ENCODE results near the gene PCYT2.
"Not testable (repeated sequence)": the region's sequence is repeated elsewhere in the genome, so short reads cannot be mapped to it uniquely, and the experiment has no call there.

Gene PCYT2

DNA sequence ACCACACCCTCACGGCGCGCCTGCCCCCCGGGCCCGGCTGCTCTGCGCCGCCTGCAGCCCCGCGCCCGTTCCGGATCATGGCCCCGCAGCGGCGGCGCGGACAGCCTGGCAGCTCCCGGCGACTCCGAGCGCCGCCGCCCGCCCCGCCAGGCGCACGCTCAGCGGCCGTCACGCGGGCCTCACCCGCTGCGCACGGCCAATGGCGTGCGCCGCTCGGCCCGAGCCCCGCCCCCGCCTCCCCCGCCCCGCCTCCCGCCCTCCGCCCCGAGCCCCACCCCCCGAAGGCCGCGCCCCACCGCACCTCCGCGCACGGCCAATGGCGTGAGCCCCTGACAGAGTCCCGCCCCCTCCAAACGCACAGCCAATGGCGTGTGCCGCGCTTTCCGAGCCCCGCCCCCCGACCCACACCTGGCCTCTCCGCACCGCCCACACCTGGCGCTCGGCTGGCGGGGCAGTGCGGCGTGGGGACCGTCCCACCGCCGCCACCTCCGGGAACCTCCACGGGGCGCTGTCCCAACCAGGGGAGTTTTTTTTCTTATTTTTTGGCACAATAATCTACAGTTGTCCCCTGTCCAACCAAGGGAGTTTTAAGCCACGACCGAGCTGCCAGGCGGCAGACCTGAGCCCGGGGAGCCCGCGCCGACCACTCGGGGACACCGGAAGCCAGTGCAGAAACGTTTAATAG, at the start of gene PCYT2:
TSS of gene PCYT2 (minus strand) at position 123 of the 685 bp plus-strand sequence. CDS start at position 79, 44 bp downstream.
- DNase-seq = peak; percentile 43

DNA sequence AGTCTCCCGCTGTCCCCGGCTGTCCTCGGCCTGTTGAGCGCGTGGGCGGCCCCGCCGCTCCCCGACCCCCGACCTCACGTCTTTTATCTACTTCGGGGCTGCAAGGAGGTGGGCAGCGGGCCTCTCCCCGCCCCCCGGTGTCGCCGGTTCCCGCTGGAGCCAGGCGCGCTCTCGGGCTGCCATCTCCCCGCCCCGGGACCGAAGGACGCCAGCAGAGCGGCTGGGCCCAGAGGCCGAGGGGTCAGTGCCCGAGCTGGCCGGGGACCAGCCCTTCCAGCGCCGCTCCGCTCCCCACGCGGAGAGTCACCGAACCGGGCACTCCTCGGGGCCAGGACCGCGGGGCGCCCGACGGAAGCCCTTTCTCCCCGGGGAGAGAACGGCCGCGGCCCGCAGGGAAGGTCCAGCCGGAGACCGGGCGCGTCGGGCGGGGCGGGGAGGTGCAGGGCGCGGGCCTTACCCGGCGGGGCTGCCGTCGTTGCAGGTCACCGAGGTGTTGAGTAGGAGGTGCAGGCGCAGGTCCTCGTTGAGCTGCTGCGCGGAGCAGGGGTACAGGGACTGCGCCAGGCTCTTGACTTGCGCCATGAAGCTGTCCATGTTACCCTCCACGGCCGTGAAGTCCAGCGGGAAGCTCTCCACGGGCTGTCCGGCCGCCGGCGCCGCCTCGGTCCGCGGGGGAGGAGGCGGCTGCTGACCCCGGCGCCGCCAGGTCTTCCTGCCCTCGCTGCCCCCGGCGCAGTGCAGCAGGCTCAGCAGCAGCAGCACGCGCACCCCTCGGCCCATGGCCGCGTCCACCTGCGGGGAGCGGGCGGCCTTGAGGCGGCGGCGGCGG, 49.1 kb upstream of the PCYT2 start:
- DNase-seq = no peak

DNA sequence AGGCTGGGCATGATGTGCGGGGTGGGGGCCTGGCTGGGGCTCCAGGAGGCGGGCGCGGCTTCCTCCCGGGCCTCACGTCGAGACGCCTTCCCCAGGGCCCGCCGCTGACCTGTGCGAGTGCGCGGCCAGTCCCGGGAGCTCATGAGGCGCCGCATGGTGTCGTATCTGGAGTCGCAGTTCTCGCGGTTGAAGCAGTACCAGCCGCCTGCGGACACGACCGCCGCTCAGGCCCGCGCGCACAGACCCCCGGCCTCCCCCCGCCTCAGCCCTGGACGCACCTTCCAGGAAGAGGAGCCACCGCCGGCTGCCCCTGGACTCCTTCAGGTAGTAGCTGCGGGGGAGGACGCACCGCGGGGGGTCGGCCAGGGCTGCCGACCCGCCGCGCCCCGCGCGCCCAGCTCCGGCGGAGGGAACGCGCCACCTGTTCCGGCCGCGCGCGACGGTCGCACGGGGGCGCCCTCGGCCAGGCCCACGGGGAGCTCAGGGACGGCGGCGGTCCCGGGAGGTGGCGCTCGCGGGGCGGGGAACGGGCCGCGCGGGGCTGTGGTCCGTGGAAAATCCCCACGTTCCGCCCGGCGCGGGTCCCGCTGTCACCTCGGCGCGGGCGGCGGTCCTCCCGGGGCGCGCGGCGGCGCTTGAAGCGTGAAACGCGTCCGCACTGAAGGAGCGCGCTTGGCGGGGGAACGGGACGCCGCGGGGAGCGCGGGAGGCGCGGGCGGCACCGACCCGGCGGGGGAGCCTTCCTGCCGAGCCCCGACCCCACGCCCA, 48.3 kb upstream of the PCYT2 start:
- peak; percentile 28 for DNase-seq

DNA sequence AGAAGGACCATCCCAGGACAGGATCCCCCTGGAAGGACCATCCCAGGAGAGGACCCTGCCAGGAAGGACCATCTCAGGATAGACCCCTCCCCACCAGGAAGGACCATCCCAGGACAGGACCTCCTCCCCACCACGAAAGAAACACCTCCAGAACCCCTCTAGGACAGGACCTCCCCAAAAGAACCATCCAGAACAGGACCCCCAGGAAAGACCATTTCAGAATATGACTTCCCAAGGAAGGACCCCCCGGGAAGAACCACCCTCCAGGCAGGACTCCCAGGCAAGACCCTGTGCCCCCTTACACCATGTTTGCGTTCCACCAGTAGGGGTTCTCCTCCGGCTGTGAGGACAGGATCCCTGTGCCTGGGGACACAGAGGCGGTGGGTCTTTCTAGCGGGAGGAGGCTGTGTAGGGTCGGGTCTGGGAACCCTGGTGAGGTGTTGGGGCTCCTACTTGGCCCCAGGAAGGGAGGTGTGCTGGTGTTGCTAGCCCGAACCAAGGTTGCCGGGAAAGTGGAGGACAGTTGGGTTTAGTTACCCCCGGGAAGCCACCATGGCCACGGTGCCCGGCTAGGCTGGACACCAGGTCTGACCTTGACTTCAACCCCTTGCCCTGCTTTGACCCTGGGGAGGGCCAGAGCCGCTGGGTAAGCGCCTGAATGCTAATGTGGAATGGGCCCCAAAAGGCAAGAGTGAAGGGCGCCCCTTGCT, 47.6 kb upstream of the PCYT2 start:
- DNase-seq = no peak

DNA sequence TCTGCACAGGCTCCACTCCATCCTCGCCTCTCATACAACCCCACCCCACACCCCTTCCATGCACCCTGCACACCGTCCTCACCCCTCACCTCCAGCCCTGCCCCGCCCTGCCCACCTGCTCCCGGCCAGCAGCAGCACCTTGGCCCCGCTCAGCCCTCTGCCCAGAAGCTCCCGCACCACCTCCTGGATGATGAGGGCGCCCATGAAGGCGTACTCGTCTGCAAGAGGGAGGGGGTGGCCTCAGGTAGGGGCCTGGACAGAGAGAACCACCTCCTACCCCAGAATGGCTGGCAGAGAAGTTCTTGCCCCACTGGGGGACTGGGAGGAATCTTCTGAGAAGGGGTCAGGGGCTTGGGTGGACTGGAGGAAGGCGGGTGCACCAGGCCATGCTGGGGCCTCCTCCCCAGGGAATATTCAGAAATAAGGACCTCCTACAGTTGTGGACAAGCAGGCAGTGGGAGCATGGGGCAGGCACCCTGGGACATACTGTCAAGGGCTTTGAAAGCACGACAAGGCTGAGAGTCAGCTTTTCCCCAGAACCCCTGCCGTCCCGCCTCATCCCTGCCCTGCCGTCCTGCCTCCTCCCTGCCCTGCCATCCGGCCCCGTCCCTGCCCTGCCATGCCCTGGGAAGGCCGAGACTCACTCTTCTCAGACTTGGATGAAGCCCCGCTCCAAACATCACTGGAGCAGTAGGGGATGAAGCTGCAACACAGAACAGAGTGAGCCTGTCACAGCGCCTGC, 46.7 kb upstream of the PCYT2 start:
- no peak for DNase-seq

DNA sequence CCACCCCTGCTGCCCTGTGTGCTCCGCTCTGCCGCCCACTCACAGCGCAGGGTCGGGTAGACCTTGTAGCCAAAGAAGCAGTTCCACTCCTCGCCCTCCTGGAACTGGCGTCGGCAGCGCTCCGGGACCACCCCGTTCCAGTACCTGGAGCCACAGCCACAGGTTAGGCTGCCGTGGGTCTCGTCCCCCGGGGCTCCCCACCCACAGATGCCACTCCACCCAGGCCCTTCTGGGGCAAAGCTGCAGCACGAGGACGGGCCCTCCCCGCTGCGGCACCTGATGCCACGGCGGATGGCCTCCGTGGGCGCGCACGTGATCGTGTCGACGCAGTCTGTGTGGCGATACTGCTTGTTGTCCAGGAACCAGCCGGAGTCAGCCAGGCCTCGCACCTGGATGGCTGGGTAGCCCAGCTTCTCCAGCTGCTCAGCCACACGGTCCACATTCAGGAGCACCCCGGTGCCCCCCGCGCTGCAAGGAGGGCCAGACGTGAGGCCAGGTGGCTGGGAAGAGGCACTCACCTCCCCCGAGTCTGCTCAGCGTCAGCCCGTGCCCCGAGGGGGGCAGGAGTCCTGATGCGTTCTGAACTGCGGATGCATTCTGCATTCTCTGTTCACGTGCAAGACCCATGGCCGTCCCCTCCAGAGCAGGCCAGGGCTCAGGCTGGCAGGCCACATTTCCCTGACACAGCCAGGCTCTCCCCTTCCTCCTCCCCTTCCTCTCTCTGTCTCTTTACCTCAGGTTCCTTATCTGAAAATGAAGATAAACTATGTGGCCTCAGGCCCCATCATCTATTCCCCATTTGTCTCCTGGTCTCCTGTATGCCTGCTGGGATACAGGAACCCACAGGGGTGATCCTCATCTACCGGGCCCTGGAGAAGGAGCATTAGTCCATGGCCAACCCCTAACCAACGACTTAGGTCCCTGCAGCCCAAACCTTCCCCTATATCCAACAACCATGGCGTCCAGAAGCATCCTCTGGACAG, 45.7 kb upstream of the PCYT2 start:
- DNase-seq = no peak

DNA sequence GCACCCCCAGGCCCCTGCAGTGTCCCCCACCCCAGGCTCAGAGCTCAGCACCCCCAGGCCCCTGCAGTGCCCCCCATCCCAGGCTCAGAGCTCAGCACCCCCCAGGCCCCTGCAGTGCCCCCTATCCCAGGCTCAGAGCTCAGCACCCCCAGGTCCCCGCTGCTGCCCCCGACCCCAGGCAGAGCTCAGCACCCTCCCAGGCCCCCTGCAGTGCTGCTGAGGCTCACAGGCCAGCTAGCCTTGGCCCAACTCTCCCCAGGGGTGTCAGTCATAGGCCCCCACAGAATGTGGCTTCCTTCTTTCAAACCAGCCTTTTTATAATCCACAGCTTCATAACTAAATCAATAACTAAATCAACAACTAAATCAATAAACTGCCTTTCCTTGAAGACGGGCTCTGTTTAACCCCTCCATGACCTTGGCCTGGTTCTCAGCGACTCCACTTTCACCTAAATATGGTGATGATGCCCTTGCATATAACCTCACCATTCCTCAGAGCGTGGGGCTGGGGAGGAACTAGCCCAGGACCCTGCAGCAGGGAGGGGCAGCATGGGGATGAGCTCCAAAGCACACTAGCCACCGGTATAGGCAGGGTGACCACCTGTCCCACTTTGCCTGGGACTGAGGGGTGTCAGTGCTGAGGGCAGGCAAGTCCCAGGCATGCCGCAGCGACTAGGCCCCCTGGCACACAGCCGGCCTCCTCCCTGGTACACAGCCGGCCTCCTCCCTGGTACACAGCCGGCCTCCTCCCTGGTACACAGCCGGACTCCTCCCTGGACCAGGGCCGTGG, 44.8 kb upstream of the PCYT2 start:
- DNase-seq = no peak

DNA sequence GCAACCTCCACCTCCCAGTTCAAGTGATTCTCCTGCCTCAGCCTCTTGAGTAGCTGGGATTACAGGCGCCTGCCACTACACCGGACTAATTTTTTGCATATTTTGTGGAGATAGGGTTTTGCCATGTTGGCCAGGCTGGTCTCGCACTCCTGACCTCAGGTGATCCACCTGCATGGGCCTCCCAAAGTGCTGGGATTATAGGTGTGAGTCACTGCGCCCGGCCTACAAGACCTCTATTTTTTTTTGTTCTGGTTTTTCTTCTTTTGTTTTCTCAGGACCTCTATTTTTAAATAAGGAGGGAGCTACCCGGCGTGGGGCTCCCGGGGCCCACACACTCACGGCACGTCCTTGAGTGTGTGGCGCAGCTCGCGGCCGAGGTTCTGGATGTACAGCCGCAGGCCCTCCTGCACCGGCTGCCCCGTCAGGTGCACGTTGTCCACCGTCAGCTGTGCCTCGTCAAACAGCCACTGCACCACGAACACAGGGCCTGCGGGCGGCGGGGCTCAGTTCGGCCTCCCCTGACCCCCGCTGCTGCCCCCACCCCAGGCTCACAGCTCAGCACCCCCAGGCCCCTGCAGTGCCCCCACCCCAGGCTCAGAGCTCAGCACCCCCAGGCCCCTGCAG, 44.0 kb upstream of the PCYT2 start:
- no peak for DNase-seq

DNA sequence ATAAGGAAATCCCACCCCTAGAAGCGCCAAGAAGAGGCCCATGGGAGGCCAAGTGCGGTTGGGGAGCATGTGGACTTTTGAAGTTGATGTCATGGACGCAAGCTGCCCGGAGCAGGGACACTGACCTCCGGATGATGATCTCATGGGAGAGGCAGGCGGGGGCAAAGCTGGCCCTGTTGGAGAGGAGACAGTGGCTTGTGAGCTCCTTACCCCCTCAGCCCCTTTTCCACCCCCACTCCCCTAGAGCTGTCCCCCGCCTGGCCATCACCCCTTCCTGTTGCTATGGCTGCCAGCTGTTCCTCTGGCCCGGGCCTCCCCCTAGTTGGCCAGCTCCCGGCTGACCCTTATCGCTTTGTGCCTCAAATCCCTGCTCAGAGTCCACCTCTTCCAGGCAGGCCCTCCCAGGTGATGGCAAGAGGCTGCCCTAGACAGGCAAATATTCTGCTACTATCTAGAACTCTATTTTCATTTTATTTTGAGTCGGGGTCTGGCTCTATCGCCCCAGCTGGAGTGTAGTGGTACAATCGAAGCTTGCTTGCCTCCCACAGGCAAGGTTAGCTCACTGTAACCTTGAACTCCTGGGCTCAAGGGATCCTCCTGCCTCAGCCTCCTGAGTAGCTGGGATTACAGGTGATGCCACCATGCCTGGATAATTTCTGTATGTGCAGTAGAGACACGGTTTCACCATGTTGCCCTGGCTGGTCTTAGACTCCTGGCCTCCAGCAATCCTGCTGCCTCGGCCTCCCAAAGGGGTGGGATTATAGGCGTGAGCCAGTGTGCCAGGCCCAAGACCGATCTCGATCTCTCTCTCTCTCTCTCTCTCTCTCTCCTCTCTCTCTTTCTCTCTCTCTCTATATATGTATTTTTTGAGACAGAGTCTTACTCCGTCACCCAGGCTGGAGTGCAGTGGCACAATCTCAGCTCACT, 43.2 kb upstream of the PCYT2 start:
- DNase-seq = no peak

DNA sequence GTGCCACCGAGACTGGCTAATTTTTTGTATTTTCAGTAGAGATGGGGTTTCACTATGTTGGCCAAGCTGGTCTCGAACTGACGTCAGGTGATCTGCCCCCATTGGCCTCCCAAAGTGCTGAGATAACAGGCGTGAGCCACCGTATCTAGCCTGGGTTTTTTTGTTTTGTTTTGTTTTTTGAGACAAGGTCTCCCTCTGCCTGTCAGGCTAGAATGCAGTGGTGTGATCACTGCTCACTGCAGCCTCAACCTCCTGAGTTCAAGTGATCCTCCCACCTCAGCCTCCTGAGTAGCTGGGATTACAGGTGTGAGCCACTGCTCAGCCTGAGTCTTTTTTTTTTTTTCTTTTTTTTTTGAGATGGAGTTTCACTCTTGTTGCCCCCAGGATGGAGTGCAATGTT, 42.2 kb upstream of the PCYT2 start:
- DNase-seq = not testable (repeated sequence)

DNA sequence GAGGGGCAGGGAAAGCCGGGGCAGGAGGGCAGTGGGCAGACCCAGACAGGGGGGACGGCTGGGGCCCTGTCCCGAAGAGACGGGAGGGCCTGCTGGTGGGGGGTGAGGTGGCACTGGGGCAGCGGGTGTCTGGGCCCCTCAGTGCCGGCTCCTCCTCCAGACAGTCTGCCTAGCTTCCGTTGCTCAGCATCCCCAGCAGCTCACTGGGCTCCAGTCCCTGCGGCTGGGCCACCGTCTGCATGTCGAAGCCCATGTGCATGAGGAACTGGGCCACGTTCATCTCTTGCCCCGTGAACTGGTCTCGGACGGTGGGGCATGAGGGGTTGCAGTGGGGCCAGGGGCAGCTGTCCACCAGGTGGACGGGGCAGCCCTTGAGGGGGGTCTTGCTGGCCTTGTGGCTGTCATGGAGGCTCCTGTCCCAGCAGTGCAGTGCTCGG, 41.6 kb upstream of the PCYT2 start:
- DNase-seq = no peak

DNA sequence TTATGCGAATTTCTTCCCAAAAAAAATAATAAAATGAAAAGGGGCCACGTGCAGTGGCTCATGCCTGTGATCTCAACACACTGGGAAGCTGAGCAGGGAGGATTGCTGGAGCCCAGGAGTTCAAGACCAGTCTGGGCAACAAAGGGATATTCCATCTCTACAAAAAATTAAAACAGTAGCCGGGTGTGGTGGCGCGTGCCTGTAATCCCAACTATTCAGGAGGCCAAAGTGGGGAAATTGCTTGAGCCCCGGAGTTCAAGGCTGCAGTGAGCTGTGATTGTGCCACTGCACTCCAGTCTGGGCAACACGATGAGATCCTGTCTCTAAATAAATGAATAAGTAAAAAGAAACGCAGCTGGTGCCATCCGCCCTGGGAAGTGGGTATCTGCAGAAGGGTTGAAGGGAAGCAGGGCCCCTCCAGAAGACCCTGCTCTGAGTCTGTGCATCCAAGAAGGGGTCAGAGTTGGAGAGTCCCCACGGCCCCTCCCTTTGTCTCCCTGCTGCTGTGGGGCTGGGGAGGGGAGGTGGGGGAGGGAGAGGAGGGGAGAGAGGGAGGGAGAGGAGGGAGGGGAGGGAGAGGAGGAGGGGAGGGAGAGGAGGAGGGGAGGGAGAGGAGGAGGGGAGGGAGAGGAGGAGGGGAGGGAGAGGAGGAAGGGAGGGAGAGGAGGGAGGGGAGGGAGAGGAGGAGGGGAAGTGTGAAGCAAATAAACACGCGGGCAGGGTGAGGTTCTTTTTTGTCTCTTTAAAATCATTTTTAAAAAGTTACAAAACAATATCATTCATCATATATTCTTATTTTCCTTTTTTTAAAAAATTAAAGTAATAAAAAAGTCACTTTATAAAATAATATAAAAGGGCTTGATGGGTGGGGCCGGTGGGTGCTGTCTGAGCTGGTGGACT, 40.8 kb upstream of the PCYT2 start:
- DNase-seq = no peak

DNA sequence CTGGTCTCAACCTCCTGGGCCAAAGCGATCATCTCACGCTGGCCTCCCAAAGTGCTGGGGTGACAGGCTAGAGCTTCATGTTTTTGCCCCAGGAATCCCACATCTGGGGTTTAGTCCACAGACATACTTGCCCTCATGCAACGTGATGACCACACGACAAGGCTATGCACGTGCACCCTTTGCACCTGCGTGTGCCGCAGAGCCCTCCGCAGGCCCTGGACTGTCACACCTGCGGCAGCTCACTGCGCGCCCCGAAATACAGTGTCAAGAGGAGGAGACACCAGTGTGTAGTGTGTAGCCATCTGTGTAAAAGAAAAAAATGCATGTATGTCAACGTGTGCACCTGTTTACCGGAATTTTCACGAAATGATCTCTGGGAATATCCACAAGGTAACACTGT, 39.3 kb upstream of the PCYT2 start:
- DNase-seq = no peak

DNA sequence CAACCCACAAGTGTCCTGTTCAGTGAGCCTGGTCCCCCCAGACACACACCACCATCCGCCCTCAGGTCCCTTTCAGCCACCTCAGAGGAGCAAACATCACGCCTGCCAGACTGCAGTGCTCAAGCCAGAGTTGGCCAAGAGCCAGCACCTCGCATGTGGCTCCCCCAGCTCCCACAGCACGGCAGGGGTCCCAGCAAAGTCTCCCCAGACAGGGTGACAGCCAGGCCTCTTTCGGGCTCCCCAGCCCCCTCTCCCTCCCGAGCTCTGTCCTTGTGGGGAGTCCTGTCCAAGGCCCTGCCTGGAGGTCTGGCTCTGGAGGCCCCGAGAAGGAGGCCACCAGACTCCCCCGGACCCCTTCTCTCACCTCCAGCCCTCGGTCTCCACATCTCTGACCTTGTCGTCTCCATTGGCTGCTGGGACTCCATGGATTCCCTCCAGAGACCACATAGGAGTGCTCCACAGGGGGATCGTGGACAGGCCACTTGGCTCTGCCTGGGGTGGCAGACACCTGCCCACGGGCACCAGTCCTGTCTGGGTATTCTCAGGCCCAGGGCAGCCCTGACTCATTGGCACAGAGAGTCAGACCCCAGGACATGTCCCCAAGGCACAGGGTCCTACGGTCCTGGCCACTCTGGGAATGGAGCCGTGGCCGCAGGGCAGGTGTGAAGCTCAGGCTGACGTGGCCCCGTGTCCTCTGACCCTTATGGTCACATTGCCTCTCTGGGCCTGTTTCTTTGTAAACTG, 37.6 kb upstream of the PCYT2 start:
- no peak for DNase-seq

DNA sequence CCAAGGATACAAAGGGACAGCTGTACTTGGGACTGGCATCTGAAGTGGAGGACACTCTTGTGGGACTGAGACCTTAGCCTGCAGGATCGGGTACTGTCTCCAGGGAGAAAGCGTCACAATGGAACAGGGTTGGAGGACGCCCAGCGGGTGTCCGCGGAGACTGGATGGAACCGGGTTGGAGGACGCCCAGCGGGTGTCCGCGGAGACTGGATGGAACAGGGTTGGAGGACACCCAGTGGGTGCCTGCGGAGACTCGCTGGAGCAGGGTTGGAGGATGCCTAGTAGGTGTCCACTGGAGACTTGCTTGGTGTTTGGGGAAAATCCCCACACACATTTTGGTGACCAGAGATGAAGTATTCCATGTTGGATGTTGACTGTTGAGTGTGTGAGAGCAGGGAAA, 36.0 kb upstream of the PCYT2 start, which contains the start of gene MYADML2:
TSS of gene MYADML2 (minus strand) at position 45 of the 400 bp plus-strand sequence. CDS start 5,492 bp downstream, outside the sequence.
- DNase-seq = no peak

DNA sequence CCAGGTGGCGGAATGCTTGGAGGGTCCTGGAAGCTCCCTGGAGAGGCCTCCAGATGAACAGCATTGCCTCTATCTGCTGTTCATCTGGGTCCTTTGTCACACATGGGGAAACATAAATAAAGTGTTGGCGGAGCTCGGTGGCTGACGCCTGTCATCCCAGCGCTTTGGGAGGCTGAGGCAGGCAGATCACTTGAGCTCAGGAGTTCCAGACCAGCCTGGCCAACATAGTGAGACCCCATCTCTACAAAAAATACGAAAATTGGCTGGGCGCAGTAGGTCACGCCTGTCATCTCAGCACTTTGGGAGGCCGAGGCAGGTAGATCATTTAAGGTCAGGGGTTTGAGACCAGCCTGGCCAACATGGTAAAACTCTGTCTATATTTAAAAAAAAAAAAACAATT, 33.7 kb upstream of the PCYT2 start:
- DNase-seq = no peak
